Large intestine (tissue), 3 donors: Measurements from ENCODE around the gene ZNF132. TPM values are rescaled to one million over a fixed set of nuclear protein-coding genes. Genes with fewer than 3 reads are reported as not detected.
"Not testable (repeated sequence)": the region's sequence is repeated elsewhere in the genome, so short reads cannot be mapped to it uniquely, and the experiment has no call there.

Experiments used
- DNase-seq, 2 donors: peaks; one replicate each; pipeline versions ENCODE4 v3.0.0 to v3.0.0-alpha.2; 2013
- H3K27ac ChIP-seq: one replicate; pipeline ENCODE4 v1.5.1; 2013; ENCODE audit warnings: low read length
- H3K27me3 ChIP-seq: 2 replicates; pipeline ENCODE4 v1.6.1; 2013; ENCODE audit warnings: low read length; ENCODE audit not compliant: control insufficient read depth, insufficient read depth
- H3K36me3 ChIP-seq: 2 replicates; pipeline ENCODE4 v1.6.1; 2013; ENCODE audit warnings: low read length; ENCODE audit not compliant: control insufficient read depth, insufficient read depth
- H3K4me1 ChIP-seq: one replicate; pipeline ENCODE4 v1.6.1; 2013; ENCODE audit warnings: low read length; ENCODE audit not compliant: control insufficient read depth, insufficient read depth
- H3K4me3 ChIP-seq: one replicate; pipeline ENCODE4 v1.5.1; 2013; ENCODE audit warnings: low read length
- H3K9me3 ChIP-seq: one replicate; pipeline ENCODE4 v1.6.1; 2013; ENCODE audit warnings: mild to moderate bottlenecking, low read depth, low read length, moderate library complexity; ENCODE audit not compliant: control insufficient read depth
- WGBS: methylation state at CpG from one replicate; pipeline ENCODE4 v1.1.5; 2013; ENCODE audit warnings: low lambda C conversion rate; ENCODE audit not compliant: insufficient coverage; 5-methylcytosine and 5-hydroxymethylcytosine counted together
- polyA plus RNA-seq: library from polyadenylated mRNA; unstranded; fragments of 120-200 nt; gene quantifications from one replicate; pipeline ENCODE4 v1.2.1, GENCODE V29; 2013

The ZNF132 gene
- polyA plus RNA-seq, 1 donor, result 8.0 TPM

DNA sequence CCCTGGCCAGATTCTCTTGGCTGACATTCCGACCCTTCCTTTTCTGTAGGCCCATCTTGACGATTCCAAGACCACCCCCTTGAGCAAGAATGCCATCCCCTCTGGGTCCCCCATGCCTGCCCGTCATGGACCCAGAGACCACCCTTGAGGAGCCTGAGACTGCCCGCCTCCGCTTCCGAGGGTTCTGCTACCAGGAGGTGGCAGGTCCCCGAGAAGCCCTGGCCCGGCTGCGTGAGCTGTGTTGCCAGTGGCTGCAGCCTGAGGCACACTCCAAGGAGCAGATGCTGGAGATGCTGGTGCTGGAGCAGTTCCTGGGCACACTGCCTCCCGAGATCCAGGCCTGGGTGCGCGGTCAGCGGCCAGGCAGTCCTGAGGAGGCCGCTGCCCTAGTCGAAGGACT, 37.2 kb upstream of the ZNF132 start:
- no peak overlapping the region for H3K4me3 ChIP-seq
- no peaks in the 10 kb centered on the region for H3K9me3 ChIP-seq
- H3K27me3 ChIP-seq, result no peaks in the 10 kb centered on the region
- DNase-seq, result no peak
- H3K27ac ChIP-seq, result no peak overlapping the region
- H3K36me3 ChIP-seq, result peaks cover 42% of the 10 kb centered on the region
- H3K4me1 ChIP-seq, result peaks cover 12% of the 10 kb centered on the region
- WGBS, result no CpG with 5 or more reads among the region's 15 CpGs

GRCh38 chr19:58476498-58477015, 36.6 kb upstream of the ZNF132 start:
- Histone ChIP-seq H3K4me1 (peaks cover 12% of the 10 kb centered on the region), H3K27me3 (no peaks in the 10 kb centered on the region), H3K27ac (peak overlapping the region; percentile 97), H3K4me3 (peak overlapping the region; percentile 76), H3K9me3 (no peaks in the 10 kb centered on the region), H3K36me3 (peaks cover 45% of the 10 kb centered on the region)
- peak in 1 of 2 donors; percentile 31 for DNase-seq
- WGBS, result 60% methylated on average over 1 of the region's 27 CpGs

- 20% methylated on average over 1 of the region's 64 CpGs for WGBS
- no peaks in the 10 kb centered on the region for H3K27me3 ChIP-seq
- DNase-seq, result peak; percentile 98 to 99
- peaks cover 12% of the 10 kb centered on the region for H3K4me1 ChIP-seq
- H3K36me3 ChIP-seq, result peaks cover 40% of the 10 kb centered on the region
- H3K27ac ChIP-seq, result peak within 1 kb of the TSS; percentile 97
- peak within 1 kb of the TSS; percentile 76 for H3K4me3 ChIP-seq
- no peaks in the 10 kb centered on the region for H3K9me3 ChIP-seq
These were observed 36.0 kb upstream of the ZNF132 start, which contains the start of gene ZNF446 for GRCh38 chr19:58475714-58476497. TSS of gene ZNF446 (plus strand) at chr19:58476352. CDS start at chr19:58477219, 867 bp downstream.

GRCh38 chr19:58474997-58475713, 35.2 kb upstream of the ZNF132 start:
- no peak for DNase-seq
- peak overlapping the region; percentile 97 for H3K27ac ChIP-seq
- no CpG with 5 or more reads among the region's 27 CpGs for WGBS
- no peaks in the 10 kb centered on the region for H3K27me3 ChIP-seq
- H3K9me3 ChIP-seq, result no peaks in the 10 kb centered on the region
- H3K4me1 ChIP-seq, result peaks cover 12% of the 10 kb centered on the region
- peaks cover 38% of the 10 kb centered on the region for H3K36me3 ChIP-seq
- H3K4me3 ChIP-seq, result peak overlapping the region; percentile 76

DNA sequence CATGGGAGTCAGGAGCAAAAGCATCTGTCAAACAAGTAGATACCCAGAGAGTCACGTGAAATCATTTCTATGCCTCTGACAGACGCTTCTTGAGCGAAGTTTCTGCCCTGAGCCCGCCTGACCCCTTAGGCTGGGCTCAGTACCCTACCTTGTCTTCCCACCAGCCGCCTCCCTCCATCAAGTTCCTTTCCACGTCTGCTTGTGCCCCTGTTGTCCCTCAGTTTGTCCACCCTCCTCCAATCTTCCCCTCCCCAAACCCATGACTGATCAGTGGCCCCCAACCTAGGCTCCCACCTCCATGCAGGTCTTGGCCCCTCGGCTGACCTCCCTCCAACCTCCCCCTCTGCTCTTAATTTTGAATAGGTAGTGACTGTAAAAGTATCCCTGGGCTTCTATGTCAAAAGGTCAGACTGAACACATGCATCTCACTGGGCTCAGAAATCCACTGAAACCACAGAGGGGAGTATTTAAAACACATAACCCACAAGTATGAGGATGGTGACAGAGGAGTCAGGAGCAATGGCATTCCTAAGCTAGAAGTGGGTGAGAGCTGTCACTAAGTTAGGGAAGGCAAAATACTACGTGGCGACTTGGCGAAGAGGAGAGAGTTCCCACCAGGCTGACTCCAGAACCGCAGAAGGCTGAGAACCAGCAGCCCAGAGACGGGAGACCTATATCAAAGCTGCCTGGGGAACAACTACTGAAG, 34.5 kb upstream of the ZNF132 start:
- no CpG with 5 or more reads among the region's 12 CpGs for WGBS
- peaks cover 41% of the 10 kb centered on the region for H3K36me3 ChIP-seq
- H3K4me3 ChIP-seq, result no peak overlapping the region
- H3K4me1 ChIP-seq, result peaks cover 12% of the 10 kb centered on the region
- H3K9me3 ChIP-seq, result no peaks in the 10 kb centered on the region
- H3K27me3 ChIP-seq, result no peaks in the 10 kb centered on the region
- no peak for DNase-seq
- no peak overlapping the region for H3K27ac ChIP-seq

DNA sequence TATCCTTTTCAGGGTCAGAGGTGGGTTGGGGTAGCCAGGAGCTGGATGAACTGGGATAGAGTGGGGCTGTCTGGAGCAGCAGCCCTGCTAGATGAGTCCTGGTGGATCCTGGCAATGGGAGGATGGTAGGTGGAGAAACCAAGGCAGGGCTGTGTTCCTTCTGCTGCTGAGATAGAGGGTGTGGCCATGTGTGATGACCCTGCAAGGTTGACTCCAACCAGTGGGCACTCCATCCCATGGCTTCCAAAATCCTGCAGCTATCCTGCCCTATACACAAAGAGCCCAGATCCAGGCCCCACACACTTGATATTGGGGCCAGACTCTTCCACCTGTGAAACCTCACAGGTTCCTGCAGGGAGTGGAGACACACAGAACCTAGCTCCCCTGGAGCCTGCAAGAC, 33.8 kb upstream of the ZNF132 start:
- no peaks in the 10 kb centered on the region for H3K27me3 ChIP-seq
- H3K4me1 ChIP-seq, result peaks cover 12% of the 10 kb centered on the region
- peaks cover 46% of the 10 kb centered on the region for H3K36me3 ChIP-seq
- no peak overlapping the region for H3K27ac ChIP-seq
- H3K4me3 ChIP-seq, result no peak overlapping the region
- DNase-seq, result no peak
- H3K9me3 ChIP-seq, result no peaks in the 10 kb centered on the region

GRCh38 chr19:58471736-58472135, 31.8 kb upstream of the ZNF132 start:
- H3K4me3 ChIP-seq, result no peak overlapping the region
- no peak overlapping the region for H3K27ac ChIP-seq
- H3K27me3 ChIP-seq, result no peaks in the 10 kb centered on the region
- peaks cover 6% of the 10 kb centered on the region for H3K4me1 ChIP-seq
- H3K9me3 ChIP-seq, result no peaks in the 10 kb centered on the region
- 100% methylated on average over 2 of the region's 39 CpGs for WGBS
- DNase-seq, result no peak
- peaks cover 39% of the 10 kb centered on the region for H3K36me3 ChIP-seq

GRCh38 chr19:58470837-58471543, 31.0 kb upstream of the ZNF132 start:
- peaks cover 39% of the 10 kb centered on the region for H3K36me3 ChIP-seq
- not testable (repeated sequence) for H3K4me1 ChIP-seq, H3K27ac ChIP-seq, DNase-seq, H3K9me3 ChIP-seq, H3K4me3 ChIP-seq, H3K27me3 ChIP-seq
- WGBS, result no CpG with 5 or more reads among the region's 53 CpGs

DNA sequence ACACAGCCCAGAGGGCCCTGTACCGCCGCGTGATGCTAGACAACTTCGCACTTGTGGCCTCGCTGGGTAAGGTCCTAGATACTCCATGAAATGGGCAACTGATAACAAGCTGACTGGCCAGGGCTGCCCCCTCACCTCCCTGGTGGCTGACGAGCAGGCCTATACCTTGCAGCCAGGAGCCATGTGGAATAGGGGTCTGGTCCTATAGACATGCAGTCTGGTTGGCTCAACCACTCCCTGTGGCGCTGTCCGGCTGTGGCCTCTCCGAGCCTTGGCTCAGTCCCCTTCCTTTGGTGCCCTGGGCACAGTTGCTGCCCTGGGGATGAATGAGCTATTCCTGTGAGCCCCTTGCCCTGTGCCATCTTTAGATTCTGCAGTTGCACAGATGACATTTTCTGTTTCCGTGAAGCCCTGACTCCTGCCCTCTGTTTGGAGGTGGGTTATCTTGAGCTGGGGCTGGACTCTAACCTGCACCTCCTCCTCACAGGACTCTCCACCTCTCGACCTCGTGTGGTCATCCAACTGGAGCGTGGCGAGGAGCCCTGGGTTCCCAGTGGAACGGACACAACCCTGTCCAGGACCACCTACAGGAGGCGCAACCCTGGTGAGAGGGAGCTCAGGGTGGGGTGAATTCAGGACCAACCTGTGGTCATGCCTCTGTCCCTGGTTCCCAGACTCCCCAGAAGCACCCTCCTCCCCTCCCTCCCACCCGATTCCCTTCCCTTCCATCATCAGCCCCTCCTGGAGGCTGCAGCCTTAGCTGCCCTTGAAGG, 29.5 kb upstream of the ZNF132 start:
- Histone ChIP-seq H3K27me3 (no peaks in the 10 kb centered on the region), H3K4me1 (peaks cover 4% of the 10 kb centered on the region), H3K36me3 (peaks cover 39% of the 10 kb centered on the region), H3K9me3 (no peaks in the 10 kb centered on the region), H3K4me3 (no peak overlapping the region), H3K27ac (no peak overlapping the region)
- no CpG with 5 or more reads among the region's 17 CpGs for WGBS
- no peak for DNase-seq
